ENCODE measurements around the gene FER1L5.

DNA sequence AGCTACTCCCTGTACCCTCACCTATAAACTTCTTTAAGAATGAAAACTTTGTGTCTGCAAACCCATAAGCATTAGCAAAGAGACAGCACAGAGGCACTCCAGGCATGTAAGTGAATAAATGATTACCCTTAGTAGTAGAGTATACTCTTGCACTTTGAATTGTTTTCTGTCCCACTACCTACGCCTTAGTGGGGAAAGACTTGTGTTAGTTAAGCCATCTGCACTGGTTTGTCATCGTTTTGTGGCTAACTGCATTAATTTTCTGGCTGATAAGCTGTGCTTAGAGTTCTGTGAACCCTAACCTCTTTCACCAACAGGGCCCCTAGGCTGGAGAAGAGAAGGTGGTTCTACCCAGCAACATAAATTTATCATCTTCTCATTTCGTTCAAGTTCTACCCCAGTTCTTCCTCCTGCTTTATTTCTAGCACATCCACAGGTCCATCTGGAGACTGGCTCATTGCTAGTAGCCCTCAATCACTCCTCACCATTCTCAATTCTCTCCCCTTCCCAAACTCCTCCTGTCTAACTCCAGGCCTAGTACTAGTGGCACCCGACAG is 96.6 kb downstream of the FER1L5 start:
- no peak for TF ChIP-seq EZH2 (IDR thresholded peaks at IDR 0.05; ENCODE audit: low read depth, low read length, severe bottlenecking)
- no peak for TF ChIP-seq JUND (IDR thresholded peaks at IDR 0.05; ENCODE audit: low read length)
- TF ChIP-seq POLR2AphosphoS5 (IDR thresholded peaks at IDR 0.05; ENCODE audit: low read depth, low read length): no peak
- TF ChIP-seq BRCA1 (IDR thresholded peaks at IDR 0.05; ENCODE audit: low read depth, low read length): no peak
- TF ChIP-seq ZNF274 (IDR thresholded peaks at IDR 0.05; ENCODE audit: borderline replicate concordance, extremely low read depth, low read length): no peak
- no peak for TF ChIP-seq POLR2A (IDR thresholded peaks at IDR 0.05; ENCODE audit: control extremely low read depth in 1 of 2, low read depth in 2 of 2, low read length in 2 of 2)
- TF ChIP-seq GABPA (IDR thresholded peaks at IDR 0.05; ENCODE audit: borderline replicate concordance, insufficient read depth, low read length): no peak
- TF ChIP-seq, protein P1, sequence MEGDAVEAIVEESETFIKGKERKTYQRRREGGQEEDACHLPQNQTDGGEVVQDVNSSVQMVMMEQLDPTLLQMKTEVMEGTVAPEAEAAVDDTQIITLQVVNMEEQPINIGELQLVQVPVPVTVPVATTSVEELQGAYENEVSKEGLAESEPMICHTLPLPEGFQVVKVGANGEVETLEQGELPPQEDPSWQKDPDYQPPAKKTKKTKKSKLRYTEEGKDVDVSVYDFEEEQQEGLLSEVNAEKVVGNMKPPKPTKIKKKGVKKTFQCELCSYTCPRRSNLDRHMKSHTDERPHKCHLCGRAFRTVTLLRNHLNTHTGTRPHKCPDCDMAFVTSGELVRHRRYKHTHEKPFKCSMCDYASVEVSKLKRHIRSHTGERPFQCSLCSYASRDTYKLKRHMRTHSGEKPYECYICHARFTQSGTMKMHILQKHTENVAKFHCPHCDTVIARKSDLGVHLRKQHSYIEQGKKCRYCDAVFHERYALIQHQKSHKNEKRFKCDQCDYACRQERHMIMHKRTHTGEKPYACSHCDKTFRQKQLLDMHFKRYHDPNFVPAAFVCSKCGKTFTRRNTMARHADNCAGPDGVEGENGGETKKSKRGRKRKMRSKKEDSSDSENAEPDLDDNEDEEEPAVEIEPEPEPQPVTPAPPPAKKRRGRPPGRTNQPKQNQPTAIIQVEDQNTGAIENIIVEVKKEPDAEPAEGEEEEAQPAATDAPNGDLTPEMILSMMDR (IDR thresholded peaks at IDR 0.05; ENCODE audit: control extremely low read depth in 1 of 3, insufficient read depth in 1 of 3, low read depth in 1 of 3, low read length in 3 of 3): no peak
- TF ChIP-seq KDM5A (IDR thresholded peaks at IDR 0.05; ENCODE audit: low read length): no peak
- TF ChIP-seq EP300 (IDR thresholded peaks at IDR 0.05; ENCODE audit: borderline replicate concordance in 1 of 2, low read depth in 2 of 2, low read length in 2 of 2): no peak
- TF ChIP-seq ASH2L (IDR thresholded peaks at IDR 0.05; ENCODE audit: low read length): no peak
